Right atrium auricular region (tissue), 2 donors: ENCODE measurements around the gene CDC42BPG. TPM values are rescaled to one million over a fixed set of nuclear protein-coding genes. Genes with fewer than 3 reads are reported as not detected.
A peak's percentile ranks its signal among the peaks of the same experiment; 100 is the strongest.

Experiments
- DNase-seq: peaks from one replicate; pipeline ENCODE4 v3.0.0-alpha.2; 2019; ENCODE audit warnings: low spot score
- H3K27ac ChIP-seq, 2 donors: fragments of 200-600 bp; sonication (generic); 1 replicate in 1 of 2; 2 replicates in 1 of 2; pipeline ENCODE4 v1.5.1; 2016 to 2019
- H3K27me3 ChIP-seq, 2 donors: fragments of 200-600 bp; sonication (generic); one replicate each; pipeline versions ENCODE4 v1.5.1 to v1.6.0; 2017 to 2019
- H3K36me3 ChIP-seq: fragments of 200-600 bp; sonication (generic); one replicate; pipeline ENCODE4 v1.5.1; 2016
- H3K4me1 ChIP-seq, 2 donors: fragments of 200-600 bp; sonication (generic); one replicate each; pipeline versions ENCODE4 v1.5.1 to v1.6.0; 2017 to 2019
- H3K4me3 ChIP-seq, 2 donors: fragments of 200-600 bp; sonication (generic); 1 replicate in 1 of 2; 2 replicates in 1 of 2; pipeline ENCODE4 v1.5.1; 2017 to 2019; ENCODE audit warnings: mild to moderate bottlenecking in 1 of 2, moderate library complexity in 1 of 2
- H3K9me3 ChIP-seq, 2 donors: fragments of 200-600 bp; sonication (generic); one replicate each; pipeline ENCODE4 v1.5.1; 2019
- total RNA-seq, 2 donors: library from RNA; depleted of rRNA; stranded (reverse); fragments of >200 nt; gene quantifications; one replicate each; pipeline ENCODE4 v1.1.0, GENCODE V29; 2016
- TF ChIP-seq, protein P1 (sequence below), 2 donors: fragments of 200-600 bp; sonication (generic); IDR thresholded peaks; one replicate each; pipeline ENCODE4 v1.5.1; 2019; ENCODE audit warnings: antibody characterized with exemption in 2 of 2

CDC42BPG gene
- total RNA-seq, 2 donors from 2014 or later = 0.33 to 1.0 TPM

DNA sequence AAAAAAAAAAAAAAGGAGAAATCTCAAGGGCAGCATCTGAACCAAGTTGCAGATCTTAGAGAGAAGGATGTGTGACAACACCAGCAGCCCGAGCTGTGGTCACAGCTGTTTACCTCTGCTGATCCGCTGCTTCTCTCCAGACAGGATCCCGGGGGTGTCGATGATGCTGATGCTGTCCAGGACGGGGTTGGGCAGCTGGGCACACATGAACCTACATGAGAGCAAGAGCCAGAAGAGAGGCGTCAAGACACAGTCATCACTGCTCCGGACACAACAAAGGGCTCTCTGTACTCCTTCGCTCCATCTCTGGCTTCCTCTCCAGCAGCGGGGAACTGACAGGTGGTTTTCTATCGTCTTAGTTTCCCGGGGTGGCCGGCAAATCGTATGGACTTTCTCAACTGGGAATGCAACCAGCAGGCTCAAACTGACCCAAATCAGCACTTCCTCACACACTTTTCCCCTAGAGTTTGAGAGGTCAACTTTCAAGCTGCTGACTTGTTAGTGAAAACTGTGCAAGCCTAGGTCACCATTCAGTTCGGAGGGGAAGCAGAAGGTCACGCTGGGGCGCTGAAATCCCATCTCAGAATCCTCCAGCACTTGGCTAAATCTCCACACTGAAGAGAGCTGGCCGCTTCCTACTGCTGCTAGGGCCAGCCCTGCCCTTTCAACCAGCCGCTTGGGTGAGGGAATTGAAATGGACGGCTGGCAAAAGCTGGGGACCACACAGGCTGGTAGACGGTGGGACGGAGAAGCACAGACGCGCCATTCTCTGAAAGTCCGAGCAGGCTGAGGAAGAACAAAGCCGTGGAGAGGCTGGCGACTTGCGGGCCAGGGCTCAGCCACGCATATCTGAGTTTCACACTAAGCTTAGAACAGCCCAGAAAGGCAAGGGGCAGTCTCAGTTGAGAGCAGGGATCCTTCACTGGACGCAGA lies 30.1 kb upstream of the CDC42BPG start:
- peak overlapping the region; percentile 28 to 32 for H3K27ac ChIP-seq
- H3K27me3 ChIP-seq = no peaks in the 10 kb centered on the region
- H3K36me3 ChIP-seq = peaks cover 32% of the 10 kb centered on the region
- DNase-seq = no peak
- H3K9me3 ChIP-seq = no peaks in the 10 kb centered on the region
- peak overlapping the region in 1 of 2 donors; percentile 84 for H3K4me3 ChIP-seq
- TF ChIP-seq, protein P1, sequence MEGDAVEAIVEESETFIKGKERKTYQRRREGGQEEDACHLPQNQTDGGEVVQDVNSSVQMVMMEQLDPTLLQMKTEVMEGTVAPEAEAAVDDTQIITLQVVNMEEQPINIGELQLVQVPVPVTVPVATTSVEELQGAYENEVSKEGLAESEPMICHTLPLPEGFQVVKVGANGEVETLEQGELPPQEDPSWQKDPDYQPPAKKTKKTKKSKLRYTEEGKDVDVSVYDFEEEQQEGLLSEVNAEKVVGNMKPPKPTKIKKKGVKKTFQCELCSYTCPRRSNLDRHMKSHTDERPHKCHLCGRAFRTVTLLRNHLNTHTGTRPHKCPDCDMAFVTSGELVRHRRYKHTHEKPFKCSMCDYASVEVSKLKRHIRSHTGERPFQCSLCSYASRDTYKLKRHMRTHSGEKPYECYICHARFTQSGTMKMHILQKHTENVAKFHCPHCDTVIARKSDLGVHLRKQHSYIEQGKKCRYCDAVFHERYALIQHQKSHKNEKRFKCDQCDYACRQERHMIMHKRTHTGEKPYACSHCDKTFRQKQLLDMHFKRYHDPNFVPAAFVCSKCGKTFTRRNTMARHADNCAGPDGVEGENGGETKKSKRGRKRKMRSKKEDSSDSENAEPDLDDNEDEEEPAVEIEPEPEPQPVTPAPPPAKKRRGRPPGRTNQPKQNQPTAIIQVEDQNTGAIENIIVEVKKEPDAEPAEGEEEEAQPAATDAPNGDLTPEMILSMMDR (IDR thresholded peaks at IDR 0.05) = no peak
- H3K4me1 ChIP-seq = peaks cover 0 to 84% of the 10 kb centered on the region in 2 donors

DNA sequence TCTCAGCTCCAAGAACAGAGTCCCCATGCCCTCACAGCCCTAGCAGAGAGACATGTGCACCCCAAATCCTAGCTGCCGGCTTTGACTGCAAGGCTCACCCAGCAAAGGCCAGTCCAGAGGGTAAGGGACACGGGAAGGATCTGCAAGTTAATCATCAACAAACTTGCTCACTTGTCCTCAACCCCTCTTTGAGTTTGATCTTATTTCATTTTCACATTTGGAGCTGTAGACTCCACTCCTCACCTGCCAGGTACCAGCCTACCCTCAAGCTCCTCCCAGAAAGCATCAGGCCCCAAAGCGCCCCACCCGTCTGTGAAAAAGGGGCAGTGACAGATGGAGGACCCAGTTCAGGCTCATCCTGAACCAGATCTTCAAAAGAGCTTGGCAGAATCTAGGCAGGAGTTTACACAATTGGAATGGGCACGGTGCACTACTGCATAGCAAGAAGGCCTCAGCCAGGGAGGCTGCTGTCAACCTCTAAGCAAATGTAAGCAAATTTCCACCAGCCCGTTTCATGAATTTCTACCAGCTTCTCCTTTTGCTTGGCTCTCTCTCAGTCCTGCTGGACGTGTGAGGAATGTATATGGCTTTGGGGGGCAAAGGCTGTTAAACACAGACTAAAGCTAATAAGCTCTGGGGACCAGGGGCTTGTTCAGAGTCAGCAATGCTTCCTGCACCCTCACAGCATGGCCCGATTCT lies 28.5 kb upstream of the CDC42BPG start:
- no peak overlapping the region for H3K4me3 ChIP-seq
- no peak for DNase-seq
- TF ChIP-seq, protein P1 (IDR thresholded peaks at IDR 0.05) = no peak
- H3K27ac ChIP-seq = no peak overlapping the region
- peaks cover 35% of the 10 kb centered on the region for H3K36me3 ChIP-seq
- H3K27me3 ChIP-seq = no peaks in the 10 kb centered on the region
- H3K4me1 ChIP-seq = peaks cover 0 to 93% of the 10 kb centered on the region in 2 donors
- H3K9me3 ChIP-seq = no peaks in the 10 kb centered on the region

DNA sequence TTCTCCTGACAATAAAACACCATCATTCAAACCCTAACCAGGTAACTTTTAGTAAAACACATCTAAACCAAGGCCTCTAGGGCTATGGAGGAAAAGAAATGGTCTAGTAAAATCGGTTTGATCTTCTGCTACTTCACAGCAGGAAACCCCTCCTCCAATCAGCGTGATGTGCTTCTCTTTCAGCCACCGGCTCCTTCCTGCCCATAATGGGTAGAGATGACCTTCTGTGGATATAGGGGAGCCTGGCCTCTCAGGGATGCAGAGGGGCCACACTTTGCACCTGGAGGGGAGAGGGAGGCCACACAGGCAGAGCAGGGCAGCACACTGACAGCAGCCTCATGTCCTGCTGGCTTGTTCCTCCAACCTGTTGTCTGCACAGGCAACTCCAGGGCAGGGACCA lies 27.0 kb upstream of the CDC42BPG start:
- TF ChIP-seq, protein P1 (IDR thresholded peaks at IDR 0.05) = no peak
- H3K36me3 ChIP-seq = peaks cover 37% of the 10 kb centered on the region
- H3K4me1 ChIP-seq = peaks cover 0 to 91% of the 10 kb centered on the region in 2 donors
- H3K27me3 ChIP-seq = no peaks in the 10 kb centered on the region
- no peaks in the 10 kb centered on the region for H3K9me3 ChIP-seq
- H3K27ac ChIP-seq = peak overlapping the region; percentile 79 to 80
- peak overlapping the region in 1 of 2 donors; percentile 19 for H3K4me3 ChIP-seq
- DNase-seq = no peak

DNA sequence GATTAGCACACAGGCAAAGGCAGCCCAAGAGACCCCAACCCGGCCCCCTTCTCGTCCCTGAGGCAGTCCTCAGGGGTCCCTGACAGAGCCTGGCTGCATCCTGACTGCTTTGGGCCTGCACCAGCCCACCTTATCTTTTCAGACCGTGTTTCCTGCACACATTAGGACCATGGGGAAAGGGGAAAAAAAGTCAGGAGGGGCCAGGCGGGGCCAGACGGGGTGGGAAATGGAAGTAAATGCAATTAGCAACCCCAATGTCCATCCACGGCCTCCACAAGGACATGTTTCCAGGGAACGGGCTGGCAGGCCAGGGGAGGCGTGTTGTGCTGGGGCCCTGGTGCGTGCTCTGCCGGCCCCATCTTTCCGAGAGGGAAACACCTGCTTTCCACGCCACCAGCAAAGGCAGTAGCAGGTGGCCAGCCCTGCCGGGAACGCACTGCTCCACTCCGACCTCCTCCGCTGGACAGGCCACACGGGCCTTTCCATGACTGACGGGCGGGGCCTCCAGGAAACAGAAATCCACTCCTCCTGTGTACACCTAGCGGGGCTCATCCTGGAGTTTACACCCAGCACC lies 26.5 kb upstream of the CDC42BPG start:
- Histone ChIP-seq H3K4me3 (peak overlapping the region in 1 of 2 donors; percentile 19), H3K27me3 (no peaks in the 10 kb centered on the region), H3K36me3 (peaks cover 37% of the 10 kb centered on the region), H3K9me3 (no peaks in the 10 kb centered on the region), H3K4me1 (peaks cover 0 to 90% of the 10 kb centered on the region in 2 donors), H3K27ac (peak overlapping the region; percentile 79 to 80)
- TF ChIP-seq, protein P1 (IDR thresholded peaks at IDR 0.05) = no peak
- DNase-seq = no peak

DNA sequence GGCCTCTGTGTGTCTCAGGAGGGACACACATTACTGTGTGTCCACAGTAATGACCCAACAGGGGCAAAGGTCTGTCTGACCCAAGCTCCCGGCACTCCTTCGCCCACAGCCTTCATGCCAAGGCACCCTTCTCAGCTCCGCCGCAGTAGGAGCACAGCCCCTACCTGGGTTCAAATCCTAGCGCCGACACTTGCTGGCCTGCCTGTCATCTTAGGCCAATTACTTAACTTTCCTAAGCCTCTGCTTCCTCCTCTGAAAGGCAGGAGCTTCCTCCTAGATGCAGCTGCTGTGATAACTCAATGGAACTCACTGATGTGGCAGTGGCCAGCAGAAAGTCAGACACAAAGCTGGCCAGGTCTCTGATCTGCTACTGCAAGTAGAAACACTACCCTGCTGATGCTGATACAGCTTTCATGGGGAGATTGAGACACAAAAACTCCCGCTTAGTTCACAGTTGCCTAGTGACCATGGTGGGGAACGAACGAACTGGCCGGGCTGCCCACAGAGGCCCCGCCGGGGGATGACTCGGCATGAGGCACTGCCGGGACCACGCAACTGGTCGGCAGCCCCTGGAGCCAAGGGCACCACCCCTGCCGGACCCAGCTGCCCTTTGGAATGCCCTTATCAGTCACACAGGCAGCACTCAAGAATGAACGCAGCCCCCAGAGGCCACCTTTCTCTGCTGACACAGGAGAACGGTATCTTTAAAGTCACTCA lies 25.9 kb upstream of the CDC42BPG start:
- Histone ChIP-seq H3K9me3 (no peaks in the 10 kb centered on the region), H3K4me3 (peak overlapping the region in 1 of 2 donors; percentile 19), H3K27ac (peak overlapping the region; percentile 79 to 80), H3K36me3 (peaks cover 37% of the 10 kb centered on the region), H3K27me3 (no peaks in the 10 kb centered on the region), H3K4me1 (peaks cover 0 to 90% of the 10 kb centered on the region in 2 donors)
- TF ChIP-seq, protein P1 (IDR thresholded peaks at IDR 0.05) = no peak
- DNase-seq = peak; percentile 92
